Forelimb muscle (tissue), 1 donor: ENCODE data around the gene TPRN. TPM values are rescaled to one million over a fixed set of nuclear protein-coding genes. Genes with fewer than 3 reads are reported as not detected.

Experiments used
- DNase-seq: peaks from one replicate; pipeline ENCODE4 v3.0.0-alpha.2; 2013; ENCODE audit warnings: low read depth
- polyA plus RNA-seq: library from polyadenylated mRNA; unstranded; fragments of 120-200 nt; gene quantifications from one replicate; pipeline ENCODE4 v1.2.1, GENCODE V29; 2013; ENCODE audit not compliant: insufficient read length

The TPRN gene
- polyA plus RNA-seq, 1 donor: 10.9 TPM

- no peak for DNase-seq
Observed at GRCh38 chr9:137236238-137236935, 35.8 kb upstream of the TPRN start.

- DNase-seq: no peak
Observed at GRCh38 chr9:137235424-137236237, 35.1 kb upstream of the TPRN start.

- no peak for DNase-seq
Observed at GRCh38 chr9:137234758-137235423, 34.4 kb upstream of the TPRN start.

GRCh38 chr9:137234055-137234697 lies 33.6 kb upstream of the TPRN start:
- DNase-seq: no peak

GRCh38 chr9:137233143-137233980 lies 32.8 kb upstream of the TPRN start:
- DNase-seq: no peak

GRCh38 chr9:137232510-137232909 lies 32.0 kb upstream of the TPRN start:
- DNase-seq: no peak

GRCh38 chr9:137232101-137232500 lies 31.6 kb upstream of the TPRN start:
- no peak for DNase-seq

- DNase-seq: no peak
Observed at GRCh38 chr9:137231372-137232039, 31.0 kb upstream of the TPRN start.

GRCh38 chr9:137230705-137231371 lies 30.3 kb upstream of the TPRN start, which contains the start of gene SLC34A3:
TSS of gene SLC34A3 (plus strand) at chr9:137230901. CDS start at chr9:137231703, 802 bp downstream.
- no peak for DNase-seq

- no peak for DNase-seq
Observed at GRCh38 chr9:137229903-137230704, 29.6 kb upstream of the TPRN start.

- no peak for DNase-seq
Observed at GRCh38 chr9:137228968-137229896, 28.7 kb upstream of the TPRN start.

- DNase-seq: no peak
Observed at GRCh38 chr9:137228506-137228967, 28.0 kb upstream of the TPRN start.

GRCh38 chr9:137227853-137228505 lies 27.4 kb upstream of the TPRN start:
- DNase-seq: no peak

- DNase-seq: no peak
Observed at GRCh38 chr9:137227054-137227852, 26.7 kb upstream of the TPRN start, which contains the start of gene RNF224. TSS of gene RNF224 (plus strand) at chr9:137227502. CDS start at chr9:137228336, 834 bp downstream.

GRCh38 chr9:137226338-137227053 lies 26.0 kb upstream of the TPRN start:
- DNase-seq: no peak
